Neural progenitor cell (in vitro differentiated cells): Measurements from ENCODE around the gene ZNF521.

ENCODE experiments used
- CTCF ChIP-seq: fragments of 200-600 bp; sonication (generic); IDR thresholded peaks from 2 replicates; pipeline ENCODE4 v1.5.1; 2017; ENCODE audit warnings: antibody characterized with exemption, mild to moderate bottlenecking
- EZH2 ChIP-seq: fragments of 200-600 bp; sonication (generic); IDR thresholded peaks from 2 replicates; pipeline ENCODE4 v1.6.1; 2017; ENCODE audit warnings: antibody characterized with exemption, mild to moderate bottlenecking, moderate library complexity
- EZH2phosphoT487 ChIP-seq: fragments of 200-600 bp; sonication (generic); IDR thresholded peaks from 2 replicates; pipeline ENCODE4 v1.6.1; 2017; ENCODE audit warnings: antibody characterized with exemption

GRCh38 chr18:25080211-25080610 is 271.8 kb downstream of the ZNF521 start:
- TF ChIP-seq CTCF (no peak), EZH2phosphoT487 (no peak), EZH2 (no peak)
